GM12878 (cell line): ENCODE results near the gene DHRS7B.

Experiments used
- CBFB ChIP-seq: IDR thresholded peaks from 2 replicates; pipeline ENCODE4 v1.6.1; 2016; ENCODE audit warnings: antibody characterized with exemption, low read depth
- ETV6 ChIP-seq, 2 experiments: fragments of 450-650 bp in 1 of 2; IDR thresholded peaks in 1 of 2; conservative IDR thresholded peaks in 1 of 2; 2 replicates each; pipeline ENCODE4 v1.6.1; 2014; ENCODE audit warnings: antibody characterized with exemption in 1 of 2, borderline replicate concordance in 1 of 2, low read depth in 1 of 2, mild to moderate bottlenecking in 1 of 2, moderate library complexity in 1 of 2
- NFYB ChIP-seq: IDR thresholded peaks from 2 replicates; pipeline ENCODE4 v1.6.1; 2011; ENCODE audit warnings: low read depth, mild to moderate bottlenecking, low read length, improper control_type of control experiment, moderate library complexity; ENCODE audit not compliant: insufficient read depth
- RAD21 ChIP-seq: IDR thresholded peaks from 2 replicates; pipeline ENCODE4 v1.6.1; 2011; ENCODE audit warnings: mild to moderate bottlenecking, low read depth, low read length, moderate library complexity; ENCODE audit not compliant: insufficient read depth
- SIX5 ChIP-seq: IDR thresholded peaks from 2 replicates; pipeline ENCODE4 v1.6.1; 2011; ENCODE audit warnings: mild to moderate bottlenecking, low read depth, low read length, moderate library complexity; ENCODE audit not compliant: severe bottlenecking
- YBX1 ChIP-seq: fragments of 450-650 bp; IDR thresholded peaks from 2 replicates; pipeline ENCODE4 v1.6.1; 2016; ENCODE audit warnings: antibody characterized with exemption
- TF ChIP-seq, protein P1 (sequence below): IDR thresholded peaks from 2 replicates; pipeline ENCODE4 v1.6.1; 2011; ENCODE audit warnings: borderline replicate concordance, low read depth, mild to moderate bottlenecking, moderate library complexity, mixed read lengths, low read length; ENCODE audit not compliant: insufficient read depth; ENCODE audit errors: extremely low read length
- TF ChIP-seq, protein P2 (sequence below): fragments of 150-350 bp; IDR thresholded peaks from 2 replicates; pipeline ENCODE4 v1.6.1; 2016; ENCODE audit warnings: low read depth, low read length
- TF ChIP-seq, protein P3 (sequence below): fragments of 450-650 bp; formaldehyde crosslinking; IDR thresholded peaks from 2 replicates; pipeline ENCODE4 v1.5.0; 2022; ENCODE audit warnings: mild to moderate bottlenecking, missing genetic modification characterization
- TF ChIP-seq, protein P4 (sequence below), 3 experiments: IDR thresholded peaks in 2 of 3; conservative IDR thresholded peaks in 1 of 3; 2 replicates each; pipeline ENCODE4 v1.5.1; 2011; ENCODE audit warnings: low read depth in 3 of 3, low read length in 3 of 3, mild to moderate bottlenecking in 3 of 3, control low read depth in 2 of 3, moderate library complexity in 2 of 3, inconsistent platforms in 1 of 3, mixed read lengths in 1 of 3; ENCODE audit not compliant: control insufficient read depth in 2 of 3, insufficient read depth in 1 of 3; ENCODE audit errors: extremely low read depth in 1 of 3
- TF ChIP-seq, protein P5 (sequence below): IDR thresholded peaks from 2 replicates; pipeline ENCODE4 v1.6.1; 2012; ENCODE audit warnings: mild to moderate bottlenecking, low read depth, low read length
- TF ChIP-seq, protein P6 (sequence below): fragments of 450-650 bp; IDR thresholded peaks from 2 replicates; pipeline ENCODE4 v1.6.1; 2017; ENCODE audit warnings: borderline replicate concordance

DNA sequence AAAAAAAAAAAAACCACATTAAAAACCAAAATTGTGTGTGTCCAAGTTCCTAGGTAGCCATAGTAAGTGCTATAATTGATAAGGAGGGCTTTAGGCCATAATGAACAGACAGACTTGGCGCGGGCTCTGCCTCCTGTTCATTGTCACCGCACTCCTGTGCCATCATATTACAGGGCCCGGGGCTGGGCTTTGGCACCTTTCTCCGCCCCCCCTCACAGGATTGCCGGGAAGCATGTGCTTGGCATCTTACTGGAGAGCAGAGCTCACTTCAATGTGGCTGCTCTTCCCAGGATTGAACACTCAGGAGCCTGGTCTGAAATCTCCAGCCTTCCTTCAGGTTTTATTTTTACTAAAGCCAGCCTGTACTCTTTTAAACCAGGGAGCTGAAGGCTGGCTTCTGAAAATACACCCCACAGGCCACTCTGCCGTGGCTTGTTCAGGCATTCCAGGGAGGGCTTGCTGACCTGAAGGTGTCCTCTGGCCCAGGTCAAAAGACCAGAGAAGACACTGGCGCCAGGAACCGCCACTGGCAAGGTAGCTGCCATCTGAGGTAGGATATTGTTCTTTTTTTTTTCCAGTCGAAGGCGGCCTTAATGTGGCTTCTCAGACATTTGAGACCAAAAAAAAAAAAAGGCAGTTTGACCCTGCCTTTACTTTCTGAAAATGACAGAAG lies 39.3 kb downstream of the DHRS7B start:
- no peak for TF ChIP-seq RAD21
- TF ChIP-seq, protein P1, sequence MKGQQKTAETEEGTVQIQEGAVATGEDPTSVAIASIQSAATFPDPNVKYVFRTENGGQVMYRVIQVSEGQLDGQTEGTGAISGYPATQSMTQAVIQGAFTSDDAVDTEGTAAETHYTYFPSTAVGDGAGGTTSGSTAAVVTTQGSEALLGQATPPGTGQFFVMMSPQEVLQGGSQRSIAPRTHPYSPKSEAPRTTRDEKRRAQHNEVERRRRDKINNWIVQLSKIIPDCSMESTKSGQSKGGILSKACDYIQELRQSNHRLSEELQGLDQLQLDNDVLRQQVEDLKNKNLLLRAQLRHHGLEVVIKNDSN: no peak
- TF ChIP-seq, protein P2, sequence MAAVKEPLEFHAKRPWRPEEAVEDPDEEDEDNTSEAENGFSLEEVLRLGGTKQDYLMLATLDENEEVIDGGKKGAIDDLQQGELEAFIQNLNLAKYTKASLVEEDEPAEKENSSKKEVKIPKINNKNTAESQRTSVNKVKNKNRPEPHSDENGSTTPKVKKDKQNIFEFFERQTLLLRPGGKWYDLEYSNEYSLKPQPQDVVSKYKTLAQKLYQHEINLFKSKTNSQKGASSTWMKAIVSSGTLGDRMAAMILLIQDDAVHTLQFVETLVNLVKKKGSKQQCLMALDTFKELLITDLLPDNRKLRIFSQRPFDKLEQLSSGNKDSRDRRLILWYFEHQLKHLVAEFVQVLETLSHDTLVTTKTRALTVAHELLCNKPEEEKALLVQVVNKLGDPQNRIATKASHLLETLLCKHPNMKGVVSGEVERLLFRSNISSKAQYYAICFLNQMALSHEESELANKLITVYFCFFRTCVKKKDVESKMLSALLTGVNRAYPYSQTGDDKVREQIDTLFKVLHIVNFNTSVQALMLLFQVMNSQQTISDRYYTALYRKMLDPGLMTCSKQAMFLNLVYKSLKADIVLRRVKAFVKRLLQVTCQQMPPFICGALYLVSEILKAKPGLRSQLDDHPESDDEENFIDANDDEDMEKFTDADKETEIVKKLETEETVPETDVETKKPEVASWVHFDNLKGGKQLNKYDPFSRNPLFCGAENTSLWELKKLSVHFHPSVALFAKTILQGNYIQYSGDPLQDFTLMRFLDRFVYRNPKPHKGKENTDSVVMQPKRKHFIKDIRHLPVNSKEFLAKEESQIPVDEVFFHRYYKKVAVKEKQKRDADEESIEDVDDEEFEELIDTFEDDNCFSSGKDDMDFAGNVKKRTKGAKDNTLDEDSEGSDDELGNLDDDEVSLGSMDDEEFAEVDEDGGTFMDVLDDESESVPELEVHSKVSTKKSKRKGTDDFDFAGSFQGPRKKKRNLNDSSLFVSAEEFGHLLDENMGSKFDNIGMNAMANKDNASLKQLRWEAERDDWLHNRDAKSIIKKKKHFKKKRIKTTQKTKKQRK: no peak
- TF ChIP-seq ETV6 (conservative IDR thresholded peaks at IDR 0.05 in 1 of 2, IDR thresholded peaks at IDR 0.05 in 1 of 2; ENCODE audit: borderline replicate concordance in 1 of 2, low read depth in 1 of 2): no peak
- no peak for TF ChIP-seq NFYB
- TF ChIP-seq, protein P3, sequence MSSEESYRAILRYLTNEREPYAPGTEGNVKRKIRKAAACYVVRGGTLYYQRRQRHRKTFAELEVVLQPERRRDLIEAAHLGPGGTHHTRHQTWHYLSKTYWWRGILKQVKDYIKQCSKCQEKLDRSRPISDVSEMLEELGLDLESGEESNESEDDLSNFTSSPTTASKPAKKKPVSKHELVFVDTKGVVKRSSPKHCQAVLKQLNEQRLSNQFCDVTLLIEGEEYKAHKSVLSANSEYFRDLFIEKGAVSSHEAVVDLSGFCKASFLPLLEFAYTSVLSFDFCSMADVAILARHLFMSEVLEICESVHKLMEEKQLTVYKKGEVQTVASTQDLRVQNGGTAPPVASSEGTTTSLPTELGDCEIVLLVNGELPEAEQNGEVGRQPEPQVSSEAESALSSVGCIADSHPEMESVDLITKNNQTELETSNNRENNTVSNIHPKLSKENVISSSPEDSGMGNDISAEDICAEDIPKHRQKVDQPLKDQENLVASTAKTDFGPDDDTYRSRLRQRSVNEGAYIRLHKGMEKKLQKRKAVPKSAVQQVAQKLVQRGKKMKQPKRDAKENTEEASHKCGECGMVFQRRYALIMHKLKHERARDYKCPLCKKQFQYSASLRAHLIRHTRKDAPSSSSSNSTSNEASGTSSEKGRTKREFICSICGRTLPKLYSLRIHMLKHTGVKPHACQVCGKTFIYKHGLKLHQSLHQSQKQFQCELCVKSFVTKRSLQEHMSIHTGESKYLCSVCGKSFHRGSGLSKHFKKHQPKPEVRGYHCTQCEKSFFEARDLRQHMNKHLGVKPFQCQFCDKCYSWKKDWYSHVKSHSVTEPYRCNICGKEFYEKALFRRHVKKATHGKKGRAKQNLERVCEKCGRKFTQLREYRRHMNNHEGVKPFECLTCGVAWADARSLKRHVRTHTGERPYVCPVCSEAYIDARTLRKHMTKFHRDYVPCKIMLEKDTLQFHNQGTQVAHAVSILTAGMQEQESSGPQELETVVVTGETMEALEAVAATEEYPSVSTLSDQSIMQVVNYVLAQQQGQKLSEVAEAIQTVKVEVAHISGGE (CRISPR knock-in tag): no peak
- TF ChIP-seq, protein P4, sequence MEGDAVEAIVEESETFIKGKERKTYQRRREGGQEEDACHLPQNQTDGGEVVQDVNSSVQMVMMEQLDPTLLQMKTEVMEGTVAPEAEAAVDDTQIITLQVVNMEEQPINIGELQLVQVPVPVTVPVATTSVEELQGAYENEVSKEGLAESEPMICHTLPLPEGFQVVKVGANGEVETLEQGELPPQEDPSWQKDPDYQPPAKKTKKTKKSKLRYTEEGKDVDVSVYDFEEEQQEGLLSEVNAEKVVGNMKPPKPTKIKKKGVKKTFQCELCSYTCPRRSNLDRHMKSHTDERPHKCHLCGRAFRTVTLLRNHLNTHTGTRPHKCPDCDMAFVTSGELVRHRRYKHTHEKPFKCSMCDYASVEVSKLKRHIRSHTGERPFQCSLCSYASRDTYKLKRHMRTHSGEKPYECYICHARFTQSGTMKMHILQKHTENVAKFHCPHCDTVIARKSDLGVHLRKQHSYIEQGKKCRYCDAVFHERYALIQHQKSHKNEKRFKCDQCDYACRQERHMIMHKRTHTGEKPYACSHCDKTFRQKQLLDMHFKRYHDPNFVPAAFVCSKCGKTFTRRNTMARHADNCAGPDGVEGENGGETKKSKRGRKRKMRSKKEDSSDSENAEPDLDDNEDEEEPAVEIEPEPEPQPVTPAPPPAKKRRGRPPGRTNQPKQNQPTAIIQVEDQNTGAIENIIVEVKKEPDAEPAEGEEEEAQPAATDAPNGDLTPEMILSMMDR (IDR thresholded peaks at IDR 0.05 in 2 of 3, conservative IDR thresholded peaks at IDR 0.05 in 1 of 3; ENCODE audit: control insufficient read depth in 2 of 3, extremely low read depth in 1 of 3, insufficient read depth in 1 of 3, low read depth in 3 of 3, low read length in 3 of 3): no peak
- TF ChIP-seq SIX5: no peak
- TF ChIP-seq YBX1: no peak
- TF ChIP-seq, protein P5, sequence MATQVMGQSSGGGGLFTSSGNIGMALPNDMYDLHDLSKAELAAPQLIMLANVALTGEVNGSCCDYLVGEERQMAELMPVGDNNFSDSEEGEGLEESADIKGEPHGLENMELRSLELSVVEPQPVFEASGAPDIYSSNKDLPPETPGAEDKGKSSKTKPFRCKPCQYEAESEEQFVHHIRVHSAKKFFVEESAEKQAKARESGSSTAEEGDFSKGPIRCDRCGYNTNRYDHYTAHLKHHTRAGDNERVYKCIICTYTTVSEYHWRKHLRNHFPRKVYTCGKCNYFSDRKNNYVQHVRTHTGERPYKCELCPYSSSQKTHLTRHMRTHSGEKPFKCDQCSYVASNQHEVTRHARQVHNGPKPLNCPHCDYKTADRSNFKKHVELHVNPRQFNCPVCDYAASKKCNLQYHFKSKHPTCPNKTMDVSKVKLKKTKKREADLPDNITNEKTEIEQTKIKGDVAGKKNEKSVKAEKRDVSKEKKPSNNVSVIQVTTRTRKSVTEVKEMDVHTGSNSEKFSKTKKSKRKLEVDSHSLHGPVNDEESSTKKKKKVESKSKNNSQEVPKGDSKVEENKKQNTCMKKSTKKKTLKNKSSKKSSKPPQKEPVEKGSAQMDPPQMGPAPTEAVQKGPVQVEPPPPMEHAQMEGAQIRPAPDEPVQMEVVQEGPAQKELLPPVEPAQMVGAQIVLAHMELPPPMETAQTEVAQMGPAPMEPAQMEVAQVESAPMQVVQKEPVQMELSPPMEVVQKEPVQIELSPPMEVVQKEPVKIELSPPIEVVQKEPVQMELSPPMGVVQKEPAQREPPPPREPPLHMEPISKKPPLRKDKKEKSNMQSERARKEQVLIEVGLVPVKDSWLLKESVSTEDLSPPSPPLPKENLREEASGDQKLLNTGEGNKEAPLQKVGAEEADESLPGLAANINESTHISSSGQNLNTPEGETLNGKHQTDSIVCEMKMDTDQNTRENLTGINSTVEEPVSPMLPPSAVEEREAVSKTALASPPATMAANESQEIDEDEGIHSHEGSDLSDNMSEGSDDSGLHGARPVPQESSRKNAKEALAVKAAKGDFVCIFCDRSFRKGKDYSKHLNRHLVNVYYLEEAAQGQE: no peak
- TF ChIP-seq, protein P6, sequence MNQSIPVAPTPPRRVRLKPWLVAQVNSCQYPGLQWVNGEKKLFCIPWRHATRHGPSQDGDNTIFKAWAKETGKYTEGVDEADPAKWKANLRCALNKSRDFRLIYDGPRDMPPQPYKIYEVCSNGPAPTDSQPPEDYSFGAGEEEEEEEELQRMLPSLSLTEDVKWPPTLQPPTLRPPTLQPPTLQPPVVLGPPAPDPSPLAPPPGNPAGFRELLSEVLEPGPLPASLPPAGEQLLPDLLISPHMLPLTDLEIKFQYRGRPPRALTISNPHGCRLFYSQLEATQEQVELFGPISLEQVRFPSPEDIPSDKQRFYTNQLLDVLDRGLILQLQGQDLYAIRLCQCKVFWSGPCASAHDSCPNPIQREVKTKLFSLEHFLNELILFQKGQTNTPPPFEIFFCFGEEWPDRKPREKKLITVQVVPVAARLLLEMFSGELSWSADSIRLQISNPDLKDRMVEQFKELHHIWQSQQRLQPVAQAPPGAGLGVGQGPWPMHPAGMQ: no peak
- no peak for TF ChIP-seq CBFB
